Karpas-422 (cell line): ENCODE data around the gene DOCK4. TPM values are rescaled to one million over a fixed set of nuclear protein-coding genes. Genes with fewer than 3 reads are reported as not detected.

Source experiments
- DNase-seq: peaks from one replicate; pipeline ENCODE4 v3.0.0-alpha.2; 2015
- H2AFZ ChIP-seq: fragments of 200-600 bp; sonication (generic); 2 replicates; pipeline ENCODE4 v1.6.1; 2014; ENCODE audit warnings: antibody characterized with exemption, low read length, mixed read lengths
- H3K27ac ChIP-seq: fragments of 200-600 bp; sonication (generic); 2 replicates; pipeline ENCODE4 v1.5.1; 2014; ENCODE audit warnings: mild to moderate bottlenecking, low read length, moderate library complexity
- H3K27me3 ChIP-seq: fragments of 200-600 bp; sonication (generic); 2 replicates; pipeline ENCODE4 v1.6.1; 2014; ENCODE audit warnings: low read length, mixed read lengths
- H3K36me3 ChIP-seq: fragments of 200-600 bp; sonication (generic); 2 replicates; pipeline ENCODE4 v1.6.1; 2014; ENCODE audit warnings: low read length, mixed read lengths; ENCODE audit not compliant: insufficient read depth
- H3K4me1 ChIP-seq: fragments of 200-600 bp; sonication (generic); 2 replicates; pipeline ENCODE4 v1.6.1; 2014; ENCODE audit warnings: mild to moderate bottlenecking, low read length, mixed read lengths
- H3K4me2 ChIP-seq: fragments of 200-600 bp; sonication (generic); 2 replicates; pipeline ENCODE4 v1.6.1; 2014; ENCODE audit warnings: low read length, low read depth, mild to moderate bottlenecking; ENCODE audit not compliant: poor library complexity, severe bottlenecking
- H3K4me3 ChIP-seq: fragments of 200-600 bp; sonication (generic); 2 replicates; pipeline ENCODE4 v1.5.1; 2014; ENCODE audit warnings: mild to moderate bottlenecking, antibody characterized with exemption, low read length, mixed read lengths
- H3K79me2 ChIP-seq: fragments of 200-600 bp; sonication (generic); 2 replicates; pipeline ENCODE4 v1.6.1; 2014; ENCODE audit warnings: mild to moderate bottlenecking, low read length, mixed read lengths
- H3K9ac ChIP-seq: fragments of 200-600 bp; sonication (generic); 2 replicates; pipeline ENCODE4 v1.6.0; 2014; ENCODE audit warnings: low read length
- H3K9me2 ChIP-seq: fragments of 200-600 bp; sonication (generic), shearing (Covaris generic); replicated peaks from 2 replicates; pipeline ENCODE4 v1.6.0; 2014; ENCODE audit warnings: mild to moderate bottlenecking, low read length, moderate library complexity; ENCODE audit not compliant: insufficient read depth
- H3K9me3 ChIP-seq: fragments of 300-700, 200-600 bp; sonication (generic); 2 replicates; pipeline ENCODE4 v1.6.1; 2014; ENCODE audit warnings: low read length, mixed read lengths
- H4K20me1 ChIP-seq: fragments of 200-600 bp; sonication (generic); 2 replicates; pipeline ENCODE4 v1.6.1; 2014; ENCODE audit warnings: mild to moderate bottlenecking, antibody characterized with exemption, low read length, low read depth; ENCODE audit not compliant: insufficient read depth
- total RNA-seq: library from RNA; depleted of rRNA; stranded (reverse); fragments of >200 nt; shearing (Covaris generic); gene quantifications from 2 replicates; pipeline ENCODE4 v1.2.3, GENCODE V29; 2014; ENCODE audit warnings: low replicate concordance

DOCK4 gene
- total RNA-seq, 1 experiment from 2014 or later = 0.07 TPM

- Histone ChIP-seq H3K9me3 (no peaks in the 10 kb centered on the region), H3K27ac (no peak overlapping the region), H3K27me3 (no peaks in the 10 kb centered on the region), H3K9ac (no peak overlapping the region), H3K4me2 (no peak overlapping the region), H2AFZ (no peak overlapping the region), H3K79me2 (no peaks in the 10 kb centered on the region), H4K20me1 (no peaks in the 10 kb centered on the region), H3K4me1 (no peaks in the 10 kb centered on the region), H3K36me3 (no peaks in the 10 kb centered on the region), H3K4me3 (no peak overlapping the region), H3K9me2 (no peaks in the 10 kb centered on the region)
- no peak for DNase-seq
Measured at GRCh38 chr7:111877931-111878330, 328.3 kb downstream of the DOCK4 start.

- Histone ChIP-seq H3K79me2 (no peaks in the 10 kb centered on the region), H3K36me3 (no peaks in the 10 kb centered on the region), H3K9me2 (no peaks in the 10 kb centered on the region), H3K4me3 (no peak overlapping the region), H3K9me3 (no peaks in the 10 kb centered on the region), H3K4me2 (no peak overlapping the region), H3K27me3 (no peaks in the 10 kb centered on the region), H3K4me1 (no peaks in the 10 kb centered on the region), H4K20me1 (no peaks in the 10 kb centered on the region), H3K9ac (no peak overlapping the region), H3K27ac (no peak overlapping the region), H2AFZ (no peak overlapping the region)
- DNase-seq = no peak
Measured at GRCh38 chr7:111873963-111874690, 332.1 kb downstream of the DOCK4 start.

- Histone ChIP-seq H3K4me2 (no peak overlapping the region), H2AFZ (no peak overlapping the region)
Measured at GRCh38 chr7:111873326-111873646, 332.9 kb downstream of the DOCK4 start.

GRCh38 chr7:111872450-111873325 is 333.5 kb downstream of the DOCK4 start:
- H3K36me3 ChIP-seq = no peaks in the 10 kb centered on the region
- no peaks in the 10 kb centered on the region for H4K20me1 ChIP-seq
- H3K4me1 ChIP-seq = no peaks in the 10 kb centered on the region
- no peak overlapping the region for H3K4me3 ChIP-seq
- no peak for DNase-seq
- H3K9me3 ChIP-seq = no peaks in the 10 kb centered on the region
- no peak overlapping the region for H3K9ac ChIP-seq
- no peak overlapping the region for H3K4me2 ChIP-seq
- H3K27ac ChIP-seq = no peak overlapping the region
- H3K79me2 ChIP-seq = no peaks in the 10 kb centered on the region
- H2AFZ ChIP-seq = no peak overlapping the region
- H3K9me2 ChIP-seq = no peaks in the 10 kb centered on the region
- no peaks in the 10 kb centered on the region for H3K27me3 ChIP-seq

More at GRCh38 chr7:111873326-111873646, 332.9 kb downstream of the DOCK4 start:
- Histone ChIP-seq H3K27me3 (no peaks in the 10 kb centered on the region), H3K27ac (no peak overlapping the region), H3K9me2 (no peaks in the 10 kb centered on the region), H3K4me1 (no peaks in the 10 kb centered on the region), H4K20me1 (no peaks in the 10 kb centered on the region), H3K36me3 (no peaks in the 10 kb centered on the region), H3K9me3 (no peaks in the 10 kb centered on the region), H3K4me3 (no peak overlapping the region), H3K9ac (no peak overlapping the region), H3K79me2 (no peaks in the 10 kb centered on the region)
- DNase-seq = no peak

- no peaks in the 10 kb centered on the region for H4K20me1 ChIP-seq
- H3K4me2 ChIP-seq = no peak overlapping the region
- H3K9ac ChIP-seq = no peak overlapping the region
- H3K79me2 ChIP-seq = no peaks in the 10 kb centered on the region
- H3K4me1 ChIP-seq = no peaks in the 10 kb centered on the region
- no peaks in the 10 kb centered on the region for H3K27me3 ChIP-seq
- no peak overlapping the region for H2AFZ ChIP-seq
- H3K9me2 ChIP-seq = no peaks in the 10 kb centered on the region
- no peak overlapping the region for H3K27ac ChIP-seq
- no peak for DNase-seq
- H3K36me3 ChIP-seq = no peaks in the 10 kb centered on the region
- H3K9me3 ChIP-seq = no peaks in the 10 kb centered on the region
- no peak overlapping the region for H3K4me3 ChIP-seq
Measured at GRCh38 chr7:111871283-111871682, 334.9 kb downstream of the DOCK4 start.

- H3K36me3 ChIP-seq = no peaks in the 10 kb centered on the region
- no peaks in the 10 kb centered on the region for H4K20me1 ChIP-seq
- DNase-seq = no peak
- H3K4me2 ChIP-seq = no peak overlapping the region
- no peaks in the 10 kb centered on the region for H3K79me2 ChIP-seq
- H3K9me3 ChIP-seq = no peaks in the 10 kb centered on the region
- no peak overlapping the region for H3K27ac ChIP-seq
- no peaks in the 10 kb centered on the region for H3K4me1 ChIP-seq
- no peak overlapping the region for H3K4me3 ChIP-seq
- no peak overlapping the region for H3K9ac ChIP-seq
- no peaks in the 10 kb centered on the region for H3K9me2 ChIP-seq
- H2AFZ ChIP-seq = no peak overlapping the region
- H3K27me3 ChIP-seq = no peaks in the 10 kb centered on the region
Measured at GRCh38 chr7:111869280-111869679, 336.9 kb downstream of the DOCK4 start.

GRCh38 chr7:111867348-111867931 is 338.8 kb downstream of the DOCK4 start:
- no peaks in the 10 kb centered on the region for H3K36me3 ChIP-seq
- H3K4me3 ChIP-seq = no peak overlapping the region
- H3K9ac ChIP-seq = no peak overlapping the region
- no peaks in the 10 kb centered on the region for H4K20me1 ChIP-seq
- H3K4me2 ChIP-seq = no peak overlapping the region
- no peak for DNase-seq
- H3K27me3 ChIP-seq = 0 out of 2 replicates have a peak, but pooled peaks cover 2% of the 10 kb centered on the region
- H3K79me2 ChIP-seq = no peaks in the 10 kb centered on the region
- H3K27ac ChIP-seq = no peak overlapping the region
- H3K9me3 ChIP-seq = no peaks in the 10 kb centered on the region
- H3K9me2 ChIP-seq = no peaks in the 10 kb centered on the region
- no peaks in the 10 kb centered on the region for H3K4me1 ChIP-seq
- H2AFZ ChIP-seq = no peak overlapping the region

- Histone ChIP-seq H3K9me2 (no peaks in the 10 kb centered on the region), H3K4me1 (no peaks in the 10 kb centered on the region), H3K9ac (no peak overlapping the region), H3K79me2 (no peaks in the 10 kb centered on the region), H3K4me3 (no peak overlapping the region), H2AFZ (no peak overlapping the region), H3K4me2 (no peak overlapping the region), H3K27me3 (0 out of 2 replicates have a peak, but pooled peaks cover 2% of the 10 kb centered on the region), H3K36me3 (no peaks in the 10 kb centered on the region), H4K20me1 (no peaks in the 10 kb centered on the region), H3K27ac (no peak overlapping the region), H3K9me3 (no peaks in the 10 kb centered on the region)
- DNase-seq = no peak
Measured at GRCh38 chr7:111866787-111867186, 339.4 kb downstream of the DOCK4 start.
